ENCODE data around the gene ATF7IP.
"Not testable (repeated sequence)": the region's sequence is repeated elsewhere in the genome, so short reads cannot be mapped to it uniquely, and the experiment has no call there.

ATF7IP gene

GRCh38 chr12:14373217-14373616 lies 7.7 kb downstream of the ATF7IP start:
- no peak for DNase-seq (ENCODE audit: low read depth, low spot score)

- DNase-seq (ENCODE audit: low read depth, low spot score) = no peak
Observed at GRCh38 chr12:14379508-14379907, 14.0 kb downstream of the ATF7IP start.

GRCh38 chr12:14384783-14385638 lies 19.5 kb downstream of the ATF7IP start:
- peak; percentile 28 for DNase-seq (ENCODE audit: low read depth, low spot score)

GRCh38 chr12:14387219-14387871 lies 21.9 kb downstream of the ATF7IP start:
- DNase-seq (ENCODE audit: low read depth, low spot score) = no peak

GRCh38 chr12:14390449-14390848 lies 25.0 kb downstream of the ATF7IP start:
- no peak for DNase-seq (ENCODE audit: low read depth, low spot score)

GRCh38 chr12:14390870-14391530 lies 25.5 kb downstream of the ATF7IP start:
- no peak for DNase-seq (ENCODE audit: low read depth, low spot score)

- DNase-seq (ENCODE audit: low read depth, low spot score) = no peak
Observed at GRCh38 chr12:14393751-14394150, 28.3 kb downstream of the ATF7IP start.

GRCh38 chr12:14394317-14395073 lies 29.0 kb downstream of the ATF7IP start:
- no peak for DNase-seq (ENCODE audit: low read depth, low spot score)

- no peak for DNase-seq (ENCODE audit: low read depth, low spot score)
Observed at GRCh38 chr12:14395074-14395778, 29.7 kb downstream of the ATF7IP start.

- no peak for DNase-seq (ENCODE audit: low read depth, low spot score)
Observed at GRCh38 chr12:14396071-14396470, 30.6 kb downstream of the ATF7IP start.

GRCh38 chr12:14399871-14400270 lies 34.4 kb downstream of the ATF7IP start:
- no peak for DNase-seq (ENCODE audit: low read depth, low spot score)

GRCh38 chr12:14400599-14400998 lies 35.1 kb downstream of the ATF7IP start:
- no peak for DNase-seq (ENCODE audit: low read depth, low spot score)

- DNase-seq (ENCODE audit: low read depth, low spot score) = not testable (repeated sequence)
Observed at GRCh38 chr12:14401267-14401666, 35.8 kb downstream of the ATF7IP start.

- no peak for DNase-seq (ENCODE audit: low read depth, low spot score)
Observed at GRCh38 chr12:14402697-14403096, 37.2 kb downstream of the ATF7IP start.

- no peak for DNase-seq (ENCODE audit: low read depth, low spot score)
Observed at GRCh38 chr12:14403293-14403692, 37.8 kb downstream of the ATF7IP start.

- DNase-seq (ENCODE audit: low read depth, low spot score) = no peak
Observed at GRCh38 chr12:14403711-14404196, 38.3 kb downstream of the ATF7IP start.

GRCh38 chr12:14405407-14405806 lies 39.9 kb downstream of the ATF7IP start:
- DNase-seq (ENCODE audit: low read depth, low spot score) = not testable (repeated sequence)

GRCh38 chr12:14408208-14408607 lies 42.7 kb downstream of the ATF7IP start:
- DNase-seq (ENCODE audit: low read depth, low spot score) = no peak

- DNase-seq (ENCODE audit: low read depth, low spot score) = no peak
Observed at GRCh38 chr12:14410177-14410576, 44.7 kb downstream of the ATF7IP start.

GRCh38 chr12:14410841-14411569 lies 45.5 kb downstream of the ATF7IP start:
- DNase-seq (ENCODE audit: low read depth, low spot score) = no peak
